HepG2 (cell line): ENCODE results near the gene NAV2. TPM values are rescaled to one million over a fixed set of nuclear protein-coding genes. Genes with fewer than 3 reads are reported as not detected.

Experiments
- ATAC-seq: fragments of 200-7000 bp; cut with Tn5 transposase; 3 replicates; pipeline ENCODE4 v1.9.1; 2020; ENCODE audit warnings: mild to moderate bottlenecking, moderate library complexity
- BruUV-seq: library from RNA; stranded (reverse); fragments of 400-500 nt; replicated peaks from 2 replicates; lab custom pipeline; 2021; lab: Mats Ljungman, UMichigan
- CTCF ChIA-PET: fragments of 300-600 bp; formaldehyde crosslinking; extraction: SDS; loops from one replicate; lab custom pipeline; 2021; ENCODE audit warnings: low total read pairs, inconsistent platforms, low intra/inter-chr PET ratio; lab: Yijun Ruan, JAX
- POLR2A ChIA-PET: fragments of 350-600 bp; sonication (Branson Sonifier 250); formaldehyde crosslinking; loops from one replicate; lab custom pipeline; 2020; ENCODE audit warnings: antibody characterized with exemption, inconsistent platforms; lab: Yijun Ruan, JAX
- DNase-seq: peaks from one replicate; pipeline ENCODE4 v3.0.0-alpha.2; 2015; ENCODE audit warnings: low spot score
- FAIRE-seq: peaks from 3 replicates; lab custom pipeline; 2011; peaks lifted over from hg19 to GRCh38; lab: Jason Lieb, UNC
- H2AFZ ChIP-seq: one replicate; pipeline ENCODE4 v1.6.1; 2011; ENCODE audit warnings: low read length, inconsistent platforms
- H3K27ac ChIP-seq: fragments of 300-600 bp; 3 replicates; pipeline ENCODE4 v1.8.0; 2011; ENCODE audit warnings: mixed run types, mild to moderate bottlenecking, mixed read lengths, low read length, inconsistent platforms; ENCODE audit not compliant: insufficient read depth; ENCODE audit errors: extremely low read length
- H3K27me3 ChIP-seq, 2 experiments: fragments of 200-600 bp in 1 of 2; 2 replicates in 1 of 2; 3 replicates in 1 of 2; pipeline versions ENCODE4 v1.6.0 to v1.8.0; 2011; ENCODE audit warnings: low read length in 2 of 2, mild to moderate bottlenecking in 2 of 2, moderate library complexity in 2 of 2, inconsistent platforms in 1 of 2; ENCODE audit not compliant: insufficient read depth in 2 of 2, control insufficient read depth in 1 of 2
- H3K36me3 ChIP-seq, 2 experiments: fragments of 200-600 bp in 1 of 2; replicated peaks in 1 of 2; 2 replicates in 1 of 2; 3 replicates in 1 of 2; pipeline versions ENCODE4 v1.5.1 to v1.8.0; 2011; ENCODE audit warnings: low read length in 2 of 2, inconsistent platforms in 1 of 2; ENCODE audit not compliant: insufficient read depth in 2 of 2, control insufficient read depth in 1 of 2
- H3K4me1 ChIP-seq: 2 replicates; pipeline ENCODE4 v1.5.1; 2012; ENCODE audit warnings: low read length, inconsistent platforms; ENCODE audit not compliant: insufficient read depth
- H3K4me2 ChIP-seq: 2 replicates; pipeline ENCODE4 v1.6.0; 2011; ENCODE audit warnings: low read depth, low read length, inconsistent platforms
- H3K4me3 ChIP-seq, 3 experiments: fragments of 200-600 bp in 1 of 3; sonication (generic), shearing (Covaris generic) in 1 of 3; replicated peaks in 1 of 3; 2 replicates each; pipeline ENCODE4 v1.5.1; 2011 to 2016; ENCODE audit warnings: low read length in 3 of 3, inconsistent platforms in 2 of 3, low read depth in 2 of 3, mild to moderate bottlenecking in 2 of 3, control low read depth in 1 of 3, mixed read lengths in 1 of 3; ENCODE audit not compliant: insufficient read depth in 1 of 3
- H3K79me2 ChIP-seq: one replicate; pipeline ENCODE4 v1.6.1; 2011; ENCODE audit warnings: low read length, inconsistent platforms; ENCODE audit not compliant: insufficient read depth
- H3K9ac ChIP-seq: 2 replicates; pipeline ENCODE4 v1.6.0; 2011; ENCODE audit warnings: mild to moderate bottlenecking, low read depth, low read length, inconsistent platforms; ENCODE audit not compliant: insufficient read depth
- H3K9me3 ChIP-seq: 2 replicates; pipeline ENCODE4 v1.5.1; 2012; ENCODE audit warnings: mild to moderate bottlenecking, low read length
- H4K20me1 ChIP-seq: 2 replicates; pipeline ENCODE4 v1.6.0; 2011; ENCODE audit warnings: inconsistent platforms, mild to moderate bottlenecking, low read length, moderate library complexity; ENCODE audit not compliant: insufficient read depth
- CBFB ChIP-seq: sonication (generic); formaldehyde crosslinking; IDR thresholded peaks from 2 replicates; pipeline ENCODE4 v1.4.0; 2020; ENCODE audit warnings: missing genetic modification reagents
- CBX5 ChIP-seq: sonication (generic); formaldehyde crosslinking; IDR thresholded peaks from 2 replicates; pipeline ENCODE4 v1.4.0; 2020; ENCODE audit warnings: missing genetic modification reagents, borderline replicate concordance
- HMGXB4 ChIP-seq, 2 experiments: sonication (generic) in 1 of 2; formaldehyde crosslinking in 1 of 2; IDR thresholded peaks; 2 replicates each; pipeline versions ENCODE4 v1.4.0 to v1.6.1; 2018 to 2020; ENCODE audit warnings: missing genetic modification reagents in 2 of 2, borderline replicate concordance in 1 of 2, low read depth in 1 of 2, mild to moderate bottlenecking in 1 of 2, missing biosample characterization in 1 of 2
- MYNN ChIP-seq: sonication (generic); formaldehyde crosslinking; IDR thresholded peaks from 2 replicates; pipeline ENCODE4 v1.4.0; 2020; ENCODE audit warnings: mild to moderate bottlenecking, low read depth, missing genetic modification reagents
- NCOR1 ChIP-seq: fragments of 200-600 bp; sonication (generic); IDR thresholded peaks from 2 replicates; pipeline ENCODE4 v1.7.0; 2017; ENCODE audit warnings: antibody characterized with exemption, low read length, borderline replicate concordance
- ONECUT2 ChIP-seq: sonication (generic); formaldehyde crosslinking; IDR thresholded peaks from 2 replicates; pipeline ENCODE4 v1.4.0; 2020; ENCODE audit warnings: missing genetic modification reagents
- POLR2G ChIP-seq: fragments of 200-400 bp; formaldehyde crosslinking; IDR thresholded peaks from 2 replicates; pipeline ENCODE4 v1.6.1; 2018; ENCODE audit warnings: mild to moderate bottlenecking, low read depth, low read length, moderate library complexity
- PREB ChIP-seq: sonication (generic); formaldehyde crosslinking; IDR thresholded peaks from 2 replicates; pipeline ENCODE4 v1.4.0; 2020; ENCODE audit warnings: missing genetic modification reagents
- PTBP1 ChIP-seq: fragments of 200-400 bp; formaldehyde crosslinking; IDR thresholded peaks from 2 replicates; pipeline ENCODE4 v1.6.1; 2018; ENCODE audit warnings: low read length, low read depth; ENCODE audit not compliant: poor library complexity, severe bottlenecking
- RAD21 ChIP-seq: fragments of 450-650 bp; formaldehyde crosslinking; IDR thresholded peaks from 2 replicates; pipeline ENCODE4 v1.5.0; 2020; ENCODE audit warnings: mild to moderate bottlenecking
- RBM39 ChIP-seq: fragments of 200-400 bp; formaldehyde crosslinking; IDR thresholded peaks from one replicate; pipeline ENCODE4 v1.6.1; 2018; ENCODE audit warnings: antibody characterized with exemption, mild to moderate bottlenecking, low read depth, low read length; ENCODE audit not compliant: poor library complexity, severe bottlenecking
- TFAP4 ChIP-seq: sonication (generic); IDR thresholded peaks from 2 replicates; pipeline ENCODE4 v1.6.1; 2016; ENCODE audit warnings: low read depth, borderline replicate concordance
- ZNF12 ChIP-seq: sonication (generic); formaldehyde crosslinking; IDR thresholded peaks from 2 replicates; pipeline ENCODE4 v1.5.0; 2020; ENCODE audit warnings: missing genetic modification reagents
- ZNF160 ChIP-seq: sonication (generic); formaldehyde crosslinking; IDR thresholded peaks from 2 replicates; pipeline ENCODE4 v1.8.0; 2022; ENCODE audit warnings: mild to moderate bottlenecking, inconsistent platforms, missing genetic modification reagents
- ZNF225 ChIP-seq: sonication (generic); formaldehyde crosslinking; IDR thresholded peaks from 2 replicates; pipeline ENCODE4 v1.4.0; 2020; ENCODE audit warnings: mild to moderate bottlenecking, missing genetic modification reagents
- ZNF292 ChIP-seq: sonication (generic); formaldehyde crosslinking; IDR thresholded peaks from 2 replicates; pipeline ENCODE4 v1.8.1; 2022; ENCODE audit warnings: mild to moderate bottlenecking, low read depth, missing genetic modification reagents, borderline replicate concordance
- ZNF564 ChIP-seq: sonication (generic); formaldehyde crosslinking; IDR thresholded peaks from 2 replicates; pipeline ENCODE4 v1.8.1; 2023; ENCODE audit warnings: mild to moderate bottlenecking, missing genetic modification reagents
- ZNF709 ChIP-seq: sonication (generic); formaldehyde crosslinking; IDR thresholded peaks from 2 replicates; pipeline ENCODE4 v1.5.0; 2020; ENCODE audit warnings: mild to moderate bottlenecking, missing genetic modification reagents
- WGBS: methylation state at CpG from one replicate; pipeline ENCODE4 v1.1.6; 2017; ENCODE audit warnings: low lambda C conversion rate; 5-methylcytosine and 5-hydroxymethylcytosine counted together
- in situ Hi-C: cut with HindIII; loops from 2 replicates; pipeline ENCODE4 v1.10.0; 2017; ENCODE audit warnings: low pct_unique_long_range_greater_than_20kb; ENCODE audit not compliant: extremely low pct_ligation_motif_present
- intact Hi-C: fragments of 100-400 bp; cut with micrococcal nuclease; formaldehyde crosslinking; loops from one replicate; pipeline ENCODE4 v1.10.0; 2022; ENCODE audit not compliant: unreplicated experiment
- polyA plus RNA-seq, 8 experiments: library from polyadenylated mRNA; depleted of rRNA in 3 of 8; stranded (reverse) in 7 of 8; unstranded in 1 of 8; fragments of >200 nt; fragmentation: Illumina TruSeq in 4 of 8; extraction: Trizol in 4 of 8; gene quantifications; 2 replicates each; pipeline versions ENCODE4 v1.2.1 to v1.2.3, GENCODE V29; 2011 to 2016; ENCODE audit warnings: low read depth in 4 of 8, missing spikeins in 1 of 8, mixed read lengths in 1 of 8; ENCODE audit not compliant: insufficient read depth in 1 of 8
- total RNA-seq, 5 experiments: library from RNA; depleted of rRNA; stranded (reverse); fragments of >200 nt; fragmentation: Illumina TruSeq; extraction: Trizol; gene quantifications; 2 replicates each; pipeline ENCODE4 v1.2.3, GENCODE V29; 2016; ENCODE audit warnings: low read depth in 1 of 5
- TF ChIP-seq, protein P1 (sequence below): sonication (generic); formaldehyde crosslinking; IDR thresholded peaks from 2 replicates; pipeline ENCODE4 v1.4.0; 2020; ENCODE audit warnings: missing genetic modification reagents

Gene NAV2
- total and polyA plus RNA-seq, 2 of the 13 experiments (the other 11 are each of a cell fraction or from before 2014, with no cell fraction given), result 9.3 to 34.6 TPM

DNA sequence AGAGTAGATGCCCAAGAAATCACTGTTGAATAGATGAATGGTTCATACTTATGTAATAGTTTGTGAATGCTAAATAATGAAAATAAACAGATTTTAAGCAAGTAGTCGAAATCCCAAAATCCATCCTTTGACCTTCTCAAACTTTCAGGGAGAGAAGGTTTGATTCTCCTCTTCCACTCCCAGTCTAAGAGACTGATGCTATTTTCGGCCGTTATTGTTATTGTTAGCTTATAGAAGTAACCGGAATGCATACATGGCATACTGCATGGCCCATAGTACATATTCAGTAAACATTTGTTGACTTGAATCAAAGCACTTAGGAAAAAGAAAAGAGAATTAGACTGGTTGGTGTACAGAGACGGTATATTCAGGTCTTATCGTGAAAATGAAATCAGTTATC lies 76.6 kb downstream of the NAV2 start (continued):
- TF ChIP-seq POLR2G (no peak), CBFB (CRISPR knock-in tag) (no peak), ZNF160 (no peak), ZNF12 (no peak), TFAP4 (no peak), CBX5 (CRISPR knock-in tag) (no peak), PREB (CRISPR knock-in tag) (no peak), ZNF225 (no peak), MYNN (no peak), ZNF709 (CRISPR knock-in tag) (no peak), ONECUT2 (CRISPR knock-in tag) (no peak), ZNF564 (no peak)
- TF ChIP-seq, all 625 proteins: peak for 0

GRCh38 chr11:19789835-19790710 lies 77.4 kb downstream of the NAV2 start:
- Histone ChIP-seq H4K20me1 (no peaks in the 10 kb centered on the region), H3K27ac (no peak overlapping the region), H3K4me3 (no peak overlapping the region), H3K27me3 (peaks cover 0 to 25% of the 10 kb centered on the region in 2 experiments; a peak in 2 of 5 replicates), H3K4me1 (no peaks in the 10 kb centered on the region), H3K79me2 (no peaks in the 10 kb centered on the region), H3K9ac (no peak overlapping the region), H3K36me3 (no peaks in the 10 kb centered on the region), H3K4me2 (no peak overlapping the region), H3K9me3 (no peaks in the 10 kb centered on the region), H2AFZ (no peak overlapping the region)
- no peak for FAIRE-seq
- in situ Hi-C loops, result no loop called here
- POLR2A ChIA-PET, result interaction anchor here (0.6 kb wide), 1 partner anchor 1132 kb away, joined by 3 read pairs; no protein-coding TSS in a partner anchor
- no TSS peak for BruUV-seq
- no peak for DNase-seq
- 5% methylated on average over 10 of the region's 10 CpGs for WGBS
- intact Hi-C loops, result no loop called here
- CTCF ChIA-PET, result no interaction called here
- no peak for ATAC-seq
- TF ChIP-seq RAD21 (no peak), ZNF292 (CRISPR knock-in tag) (no peak), HMGXB4 (CRISPR knock-in tag; IDR thresholded peaks at IDR 0.05; ENCODE audit: borderline replicate concordance in 1 of 2, low read depth in 1 of 2) (no peak), NCOR1 (no peak), RBM39 (no peak), PTBP1 (no peak)
- TF ChIP-seq, protein P1, sequence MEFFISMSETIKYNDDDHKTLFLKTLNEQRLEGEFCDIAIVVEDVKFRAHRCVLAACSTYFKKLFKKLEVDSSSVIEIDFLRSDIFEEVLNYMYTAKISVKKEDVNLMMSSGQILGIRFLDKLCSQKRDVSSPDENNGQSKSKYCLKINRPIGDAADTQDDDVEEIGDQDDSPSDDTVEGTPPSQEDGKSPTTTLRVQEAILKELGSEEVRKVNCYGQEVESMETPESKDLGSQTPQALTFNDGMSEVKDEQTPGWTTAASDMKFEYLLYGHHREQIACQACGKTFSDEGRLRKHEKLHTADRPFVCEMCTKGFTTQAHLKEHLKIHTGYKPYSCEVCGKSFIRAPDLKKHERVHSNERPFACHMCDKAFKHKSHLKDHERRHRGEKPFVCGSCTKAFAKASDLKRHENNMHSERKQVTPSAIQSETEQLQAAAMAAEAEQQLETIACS (CRISPR knock-in tag), result no peak
